Right lobe of liver (tissue), 6 donors: ENCODE data around the gene ASTL. TPM values are rescaled to one million over a fixed set of nuclear protein-coding genes. Genes with fewer than 3 reads are reported as not detected.

Experiments used
- ATAC-seq, 4 donors: fragments of 200-7000 bp; cut with Tn5 transposase; one replicate each; pipeline ENCODE4 v1.9.1; 2020; ENCODE audit warnings: mild to moderate bottlenecking in 4 of 4, moderate library complexity in 4 of 4
- DNase-seq, 3 donors: peaks; one replicate each; pipeline ENCODE4 v3.0.0-alpha.2; 2020
- H3K27ac ChIP-seq, 3 donors: fragments of 200-600 bp; one replicate each; pipeline ENCODE4 v1.8.0; 2022
- H3K27me3 ChIP-seq, 2 donors: fragments of 200-600 bp; one replicate each; pipeline ENCODE4 v1.8.0; 2022
- H3K36me3 ChIP-seq, 4 donors: fragments of 200-600 bp; sonication (generic) in 1 of 4; one replicate each; pipeline versions ENCODE4 v1.5.1 to v1.8.0; 2017 to 2022; ENCODE audit warnings: control low read depth in 1 of 4
- H3K4me1 ChIP-seq, 4 donors: fragments of 200-600 bp; sonication (generic) in 1 of 4; one replicate each; pipeline versions ENCODE4 v1.5.1 to v1.8.0; 2017 to 2022; ENCODE audit warnings: control low read depth in 1 of 4
- H3K4me3 ChIP-seq, 3 donors: fragments of 200-600 bp; one replicate each; pipeline ENCODE4 v1.8.0; 2022
- H3K9me3 ChIP-seq, 4 donors: fragments of 200-600 bp; sonication (generic) in 1 of 4; one replicate each; pipeline versions ENCODE4 v1.5.1 to v1.8.0; 2017 to 2022; ENCODE audit warnings: control low read depth in 1 of 4
- CTCF ChIP-seq, 4 donors: fragments of 200-600 bp in 3 of 4; fragments of 450-650 bp in 1 of 4; IDR thresholded peaks; one replicate each; pipeline versions ENCODE4 v1.5.1 to v1.8.0; 2016 to 2022; ENCODE audit warnings: antibody characterized with exemption in 4 of 4, mild to moderate bottlenecking in 2 of 4
- POLR2A ChIP-seq: fragments of 450-650 bp; IDR thresholded peaks from one replicate; pipeline ENCODE4 v1.6.1; 2017; ENCODE audit warnings: antibody characterized with exemption, mild to moderate bottlenecking
- WGBS: methylation state at CpG from one replicate; pipeline ENCODE4 v1.1.6; 2018; ENCODE audit warnings: low coverage, low lambda C conversion rate; ENCODE audit not compliant: insufficient coverage; ENCODE audit errors: missing lambda C conversion rate; 5-methylcytosine and 5-hydroxymethylcytosine counted together
- intact Hi-C, 2 donors: fragments of 100-400 bp; cut with DNase I; formaldehyde crosslinking; loops; one replicate each; pipeline versions ENCODE4 v1.11.2 to v1.14.1; 2022
- long read RNA-seq: library from polyadenylated mRNA; unstranded; transcript quantifications from one replicate; pipeline ENCODE4 v2.0.0, GENCODE V29; 2019
- total RNA-seq, 6 experiments: library from RNA; depleted of rRNA in 2 of 6; stranded (reverse); fragments of >200 nt in 2 of 6; fragmentation: NEBNext Ultra II Directional in 3 of 6; extraction: Animal tissue kit (Norgen Biotek cat#: 25700) in 3 of 6; gene quantifications; one replicate each; pipeline versions ENCODE4 v1.1.0 to v1.2.4, GENCODE V29; 2016 to 2023
- donor health status: DM: no; HTN: yes; CAD: no.
- donor health status: DM: no; HTN: no; CAD: no.
- donor health status: DM: no; HTN: no; CAD: no.
- donor health status: DM: no; HTN: yes; CAD: no.
- donor health status: DM: no; HTN: yes; CAD: no.

The ASTL gene
- total RNA-seq = not detected
- long read RNA-seq = 0 reads

GRCh38 chr2:96138179-96139145, at the start of gene ASTL:
Gene ASTL, minus strand, starts transcription at chr2:96138502. Its CDS starts 66 bp downstream, at chr2:96138436.
- H3K9me3 ChIP-seq = no peaks in the 10 kb centered on the region
- no peaks in the 10 kb centered on the region for H3K27me3 ChIP-seq
- DNase-seq = no peak
- intact Hi-C loops = no loop called here
- no peak within 1 kb of the TSS for H3K27ac ChIP-seq
- no peaks in the 10 kb centered on the region for H3K4me1 ChIP-seq
- no peaks in the 10 kb centered on the region for H3K36me3 ChIP-seq
- no peak for TF ChIP-seq POLR2A
- peak; percentile 30 to 40 (median 35) for TF ChIP-seq CTCF (IDR thresholded peaks at IDR 0.05)
- no peak within 1 kb of the TSS for H3K4me3 ChIP-seq
- ATAC-seq = peak; percentile 30 to 75 (median 57)
- 28% methylated on average over 11 of the region's 17 CpGs for WGBS

GRCh38 chr2:96186562-96186961, 48.3 kb upstream of the ASTL start:
- no peak for TF ChIP-seq CTCF (IDR thresholded peaks at IDR 0.05)
- no peak for TF ChIP-seq POLR2A
- no peak overlapping the region for H3K4me3 ChIP-seq
- 83% methylated on average over 5 of the region's 5 CpGs for WGBS
- DNase-seq (no peak), ATAC-seq (no peak)
- peaks cover 0 to 74% (median 24%) of the 10 kb centered on the region in 4 donors for H3K36me3 ChIP-seq
- intact Hi-C loops = no loop called here
- H3K27ac ChIP-seq = no peak overlapping the region
- no peaks in the 10 kb centered on the region for H3K9me3 ChIP-seq
- H3K4me1 ChIP-seq = no peaks in the 10 kb centered on the region
- no peaks in the 10 kb centered on the region for H3K27me3 ChIP-seq

GRCh38 chr2:96185516-96185915, 47.2 kb upstream of the ASTL start:
- Histone ChIP-seq H3K4me1 (no peaks in the 10 kb centered on the region), H3K27me3 (no peaks in the 10 kb centered on the region), H3K36me3 (peaks cover 0 to 63% (median 18%) of the 10 kb centered on the region in 4 donors), H3K27ac (no peak overlapping the region), H3K9me3 (no peaks in the 10 kb centered on the region), H3K4me3 (no peak overlapping the region)
- intact Hi-C loops = no loop called here
- 92% methylated on average over 1 of the region's 1 CpG for WGBS
- peak in 1 of 4 donors; percentile 50 for ATAC-seq
- no peak for DNase-seq
- TF ChIP-seq POLR2A = no peak
- no peak for TF ChIP-seq CTCF (IDR thresholded peaks at IDR 0.05)

- ATAC-seq (no peak), DNase-seq (no peak)
- TF ChIP-seq CTCF (IDR thresholded peaks at IDR 0.05) = no peak
- no peak for TF ChIP-seq POLR2A
- Histone ChIP-seq H3K27me3 (no peaks in the 10 kb centered on the region), H3K36me3 (peaks cover 0 to 58% (median 18%) of the 10 kb centered on the region in 4 donors), H3K4me3 (no peak overlapping the region), H3K9me3 (no peaks in the 10 kb centered on the region), H3K27ac (no peak overlapping the region), H3K4me1 (no peaks in the 10 kb centered on the region)
- 92% methylated on average over 8 of the region's 8 CpGs for WGBS
- intact Hi-C loops = no loop called here
Observed at GRCh38 chr2:96184989-96185388, 46.7 kb upstream of the ASTL start.
